K562 (cell line): ENCODE results near the gene UNKL. TPM values are rescaled to one million over a fixed set of nuclear protein-coding genes. Genes with fewer than 3 reads are reported as not detected.

ENCODE experiments used
- ATAC-seq: fragments of 200-7000 bp; cut with Tn5 transposase; 3 replicates; pipeline ENCODE4 v1.9.1; 2020; ENCODE audit warnings: moderate library complexity
- BruUV-seq: library from RNA; stranded (reverse); fragments of 400-500 nt; replicated peaks from 2 replicates; lab custom pipeline; 2021; lab: Mats Ljungman, UMichigan
- CTCF ChIA-PET: fragments of 300-600 bp; formaldehyde crosslinking; extraction: SDS; loops from one replicate; lab custom pipeline; 2021; ENCODE audit warnings: low intra/inter-chr PET ratio; lab: Yijun Ruan, JAX
- POLR2A ChIA-PET: fragments of 300-600, 350-650 bp; sonication (Branson Sonifier 250); formaldehyde crosslinking; extraction: SDS; loops from one replicate; lab custom pipeline; 2021; ENCODE audit warnings: antibody characterized with exemption, inconsistent platforms; lab: Yijun Ruan, JAX
- DNase-seq, 4 experiments: peaks; one replicate each; pipeline versions ENCODE4 v3.0.0 to v3.0.0-alpha.2; 2011 to 2018; ENCODE audit warnings: low spot score in 3 of 4, mixed read lengths in 3 of 4; ENCODE audit errors: extremely low read depth in 1 of 4
- FAIRE-seq: peaks from 2 replicates; lab custom pipeline; 2011; peaks lifted over from hg19 to GRCh38; lab: Jason Lieb, UNC
- H2AFZ ChIP-seq: 2 replicates; pipeline ENCODE4 v1.6.0; 2011; ENCODE audit warnings: low read depth, low read length, control low read depth, inconsistent platforms
- H3K27ac ChIP-seq: fragments of 200-600 bp; 3 replicates; pipeline ENCODE4 v1.8.0; 2011; ENCODE audit warnings: low read depth, mild to moderate bottlenecking, control low read depth, inconsistent platforms, low read length, moderate library complexity, mixed read lengths; ENCODE audit errors: extremely low read depth
- H3K27me3 ChIP-seq, 2 experiments: fragments of 300-600 bp in 1 of 2; 2 replicates in 1 of 2; 3 replicates in 1 of 2; pipeline versions ENCODE4 v1.6.0 to v1.8.0; 2011; ENCODE audit warnings: inconsistent platforms in 2 of 2, low read length in 2 of 2, mild to moderate bottlenecking in 1 of 2, mixed read lengths in 1 of 2, moderate library complexity in 1 of 2; ENCODE audit not compliant: control insufficient read depth in 2 of 2, insufficient read depth in 2 of 2
- H3K36me3 ChIP-seq: fragments of 300-600 bp; 3 replicates; pipeline ENCODE4 v1.8.0; 2011; ENCODE audit warnings: mild to moderate bottlenecking, low read length, inconsistent platforms; ENCODE audit not compliant: control insufficient read depth, insufficient read depth
- H3K4me1 ChIP-seq, 2 experiments: fragments of 200-600 bp in 1 of 2; replicated peaks in 1 of 2; 2 replicates in 1 of 2; 3 replicates in 1 of 2; pipeline versions ENCODE4 v1.5.1 to v1.8.0; 2011; ENCODE audit warnings: inconsistent platforms in 2 of 2, low read length in 2 of 2, mild to moderate bottlenecking in 1 of 2, mixed read lengths in 1 of 2, moderate library complexity in 1 of 2; ENCODE audit not compliant: control insufficient read depth in 2 of 2, insufficient read depth in 2 of 2
- H3K4me2 ChIP-seq: 2 replicates; pipeline ENCODE4 v1.6.1; 2011; ENCODE audit warnings: low read length, control low read depth, inconsistent platforms, mixed read lengths; ENCODE audit not compliant: insufficient read depth
- H3K4me3 ChIP-seq: fragments of 200-600 bp; sonication (generic), shearing (Covaris generic); 2 replicates; pipeline ENCODE4 v1.5.1; 2016; ENCODE audit warnings: control low read depth, inconsistent platforms
- H3K79me2 ChIP-seq: fragments of 200-600 bp; 3 replicates; pipeline ENCODE4 v1.8.0; 2011; ENCODE audit warnings: low read length, inconsistent platforms; ENCODE audit not compliant: control insufficient read depth, insufficient read depth
- H3K9ac ChIP-seq, 2 experiments: 2 replicates each; pipeline versions ENCODE4 v1.6.0 to v1.6.1; 2011; ENCODE audit warnings: low read depth in 2 of 2, low read length in 2 of 2, control low read depth in 1 of 2, inconsistent platforms in 1 of 2, mild to moderate bottlenecking in 1 of 2, mixed read lengths in 1 of 2; ENCODE audit not compliant: insufficient read depth in 1 of 2
- H3K9me1 ChIP-seq: one replicate; pipeline ENCODE4 v1.6.0; 2011; ENCODE audit warnings: inconsistent platforms, mild to moderate bottlenecking, low read length, moderate library complexity; ENCODE audit not compliant: control insufficient read depth, insufficient read depth
- H3K9me3 ChIP-seq: replicated peaks from 2 replicates; pipeline ENCODE4 v1.5.1; 2011; ENCODE audit warnings: low read depth, low read length, inconsistent platforms; ENCODE audit not compliant: control insufficient read depth, insufficient read depth
- H4K20me1 ChIP-seq: replicated peaks from 2 replicates; pipeline ENCODE4 v1.6.1; 2011; ENCODE audit warnings: low read length, inconsistent platforms, mixed read lengths; ENCODE audit not compliant: control insufficient read depth, insufficient read depth
- ASH1L ChIP-seq: fragments of 450-650 bp; IDR thresholded peaks from 2 replicates; pipeline ENCODE4 v1.6.1; 2018; ENCODE audit warnings: borderline replicate concordance, mild to moderate bottlenecking, low read depth; ENCODE audit not compliant: partially characterized antibody
- BCOR ChIP-seq: fragments of 450-650 bp; IDR thresholded peaks from 2 replicates; pipeline ENCODE4 v1.6.1; 2016
- E2F3 ChIP-seq: fragments of 250-450 bp; sonication (Bioruptor Pico); IDR thresholded peaks from 2 replicates; pipeline ENCODE4 v1.4.0; 2020; ENCODE audit warnings: mild to moderate bottlenecking
- NELFE ChIP-seq: IDR thresholded peaks from 2 replicates; pipeline ENCODE4 v1.6.1; 2011; ENCODE audit warnings: mild to moderate bottlenecking; ENCODE audit not compliant: insufficient read depth, insufficient read length
- SP2 ChIP-seq: IDR thresholded peaks from 2 replicates; pipeline ENCODE4 v1.6.1; 2011; ENCODE audit warnings: mild to moderate bottlenecking, low read depth, low read length, moderate library complexity; ENCODE audit not compliant: poor library complexity, severe bottlenecking; ENCODE audit errors: extremely low read depth
- TAF15 ChIP-seq: fragments of 200-400 bp; formaldehyde crosslinking; IDR thresholded peaks from 2 replicates; pipeline ENCODE4 v1.6.1; 2017; ENCODE audit warnings: mild to moderate bottlenecking, low read depth, low read length, moderate library complexity
- TAF7 ChIP-seq: fragments of 450-650 bp; IDR thresholded peaks from 2 replicates; pipeline ENCODE4 v1.6.1; 2016; ENCODE audit warnings: missing genetic modification characterization, missing compliant biosample characterization
- TCF3 ChIP-seq: sonication (generic); formaldehyde crosslinking; IDR thresholded peaks from 2 replicates; pipeline ENCODE4 v1.4.0; 2020; ENCODE audit warnings: mild to moderate bottlenecking, missing genetic modification reagents
- ZNF551 ChIP-seq: fragments of 250-450 bp; sonication (Bioruptor Pico); IDR thresholded peaks from 2 replicates; pipeline ENCODE4 v1.5.0; 2021; ENCODE audit warnings: mild to moderate bottlenecking, moderate library complexity
- WGBS: fragments of 100-300 bp; shearing (Covaris generic); methylation state at CpG from one replicate; pipeline ENCODE4 v1.1.6; 2016; ENCODE audit warnings: low coverage, mixed read lengths; ENCODE audit not compliant: insufficient coverage; ENCODE audit errors: missing lambda C conversion rate; 5-methylcytosine and 5-hydroxymethylcytosine counted together
- in situ Hi-C: fragments of 300-500 bp; cut with MboI; formaldehyde crosslinking; loops from 4 replicates; pipeline ENCODE4 v1.15.0; 2018; ENCODE audit warnings: inconsistent platforms, mixed read lengths
- intact Hi-C: fragments of 100-400 bp; cut with micrococcal nuclease; formaldehyde crosslinking; loops from 2 replicates; pipeline ENCODE4 v1.14.2; 2022
- polyA plus RNA-seq, 8 experiments: library from polyadenylated mRNA; depleted of rRNA in 4 of 8; stranded (reverse) in 5 of 8; unstranded in 3 of 8; fragments of >200 nt; fragmentation: Nextera tagmentation in 2 of 8; fragmentation: Illumina TruSeq in 1 of 8; extraction: Ambion mirVana in 2 of 8; extraction: Trizol in 1 of 8; gene quantifications; 2 replicates each; pipeline versions ENCODE4 v1.2.1 to v1.2.3, GENCODE V29; 2011 to 2014; ENCODE audit warnings: inconsistent platforms in 1 of 8, missing spikeins in 1 of 8
- total RNA-seq, 7 experiments: library from RNA; depleted of rRNA in 6 of 7; stranded (reverse); fragments of >200 nt in 6 of 7; fragmentation: Illumina TruSeq in 2 of 7; extraction: Trizol in 2 of 7; gene quantifications; 2 replicates each; pipeline versions ENCODE4 v1.2.1 to v1.2.3, GENCODE V29; 2011 to 2021; ENCODE audit warnings: low replicate concordance in 1 of 7
- TF ChIP-seq, protein P1 (sequence below), 3 experiments: IDR thresholded peaks in 2 of 3; conservative IDR thresholded peaks in 1 of 3; 2 replicates each; pipeline ENCODE4 v1.5.1; 2011 to 2012; ENCODE audit warnings: low read length in 3 of 3, mild to moderate bottlenecking in 3 of 3, control low read depth in 2 of 3, improper control_type of control experiment in 1 of 3, inconsistent platforms in 1 of 3, low read depth in 1 of 3, mixed read lengths in 1 of 3, moderate library complexity in 1 of 3; ENCODE audit not compliant: insufficient read depth in 2 of 3
- TF ChIP-seq, protein P2 (sequence below): fragments of 250-450 bp; sonication (Bioruptor Pico); IDR thresholded peaks from 2 replicates; pipeline ENCODE4 v1.9.0; 2021; ENCODE audit warnings: mild to moderate bottlenecking, inconsistent platforms

UNKL gene
- total and polyA plus RNA-seq, 9 of the 15 experiments (the other 6 are each of a cell fraction or from before 2014, with no cell fraction given), result 0.37 to 30.2 (median 5.1) TPM

DNA sequence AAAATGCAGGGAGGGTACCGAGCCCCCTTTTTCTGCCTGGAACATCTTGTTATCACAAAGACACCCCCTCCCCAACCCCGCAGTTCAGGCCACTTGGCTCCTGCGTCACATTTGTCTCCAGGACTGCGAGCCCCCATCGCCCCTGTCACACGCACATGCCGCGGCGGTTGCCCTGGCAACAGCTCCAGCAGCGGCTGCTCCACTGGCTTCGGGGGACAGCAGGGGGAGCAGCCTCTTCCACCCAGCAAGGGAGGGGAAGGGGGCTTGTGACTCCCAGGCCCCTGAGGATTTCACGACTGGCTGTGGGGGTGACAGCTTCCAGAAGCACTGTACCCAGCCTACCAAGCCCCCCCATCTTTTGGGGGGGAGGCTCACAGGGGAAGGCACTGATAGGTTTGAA lies 78.5 kb downstream of the UNKL start (continued):
- TF ChIP-seq, protein P1, sequence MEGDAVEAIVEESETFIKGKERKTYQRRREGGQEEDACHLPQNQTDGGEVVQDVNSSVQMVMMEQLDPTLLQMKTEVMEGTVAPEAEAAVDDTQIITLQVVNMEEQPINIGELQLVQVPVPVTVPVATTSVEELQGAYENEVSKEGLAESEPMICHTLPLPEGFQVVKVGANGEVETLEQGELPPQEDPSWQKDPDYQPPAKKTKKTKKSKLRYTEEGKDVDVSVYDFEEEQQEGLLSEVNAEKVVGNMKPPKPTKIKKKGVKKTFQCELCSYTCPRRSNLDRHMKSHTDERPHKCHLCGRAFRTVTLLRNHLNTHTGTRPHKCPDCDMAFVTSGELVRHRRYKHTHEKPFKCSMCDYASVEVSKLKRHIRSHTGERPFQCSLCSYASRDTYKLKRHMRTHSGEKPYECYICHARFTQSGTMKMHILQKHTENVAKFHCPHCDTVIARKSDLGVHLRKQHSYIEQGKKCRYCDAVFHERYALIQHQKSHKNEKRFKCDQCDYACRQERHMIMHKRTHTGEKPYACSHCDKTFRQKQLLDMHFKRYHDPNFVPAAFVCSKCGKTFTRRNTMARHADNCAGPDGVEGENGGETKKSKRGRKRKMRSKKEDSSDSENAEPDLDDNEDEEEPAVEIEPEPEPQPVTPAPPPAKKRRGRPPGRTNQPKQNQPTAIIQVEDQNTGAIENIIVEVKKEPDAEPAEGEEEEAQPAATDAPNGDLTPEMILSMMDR (IDR thresholded peaks at IDR 0.05 in 2 of 3, conservative IDR thresholded peaks at IDR 0.05 in 1 of 3; ENCODE audit: insufficient read depth in 2 of 3, low read depth in 1 of 3, low read length in 3 of 3), result 0 out of 6 replicates have a peak, but pooled peaks of 1 of the 3 experiments have one; percentile 18
- no peak for TF ChIP-seq E2F3
- TF ChIP-seq, all 486 proteins: peak for 4

DNA sequence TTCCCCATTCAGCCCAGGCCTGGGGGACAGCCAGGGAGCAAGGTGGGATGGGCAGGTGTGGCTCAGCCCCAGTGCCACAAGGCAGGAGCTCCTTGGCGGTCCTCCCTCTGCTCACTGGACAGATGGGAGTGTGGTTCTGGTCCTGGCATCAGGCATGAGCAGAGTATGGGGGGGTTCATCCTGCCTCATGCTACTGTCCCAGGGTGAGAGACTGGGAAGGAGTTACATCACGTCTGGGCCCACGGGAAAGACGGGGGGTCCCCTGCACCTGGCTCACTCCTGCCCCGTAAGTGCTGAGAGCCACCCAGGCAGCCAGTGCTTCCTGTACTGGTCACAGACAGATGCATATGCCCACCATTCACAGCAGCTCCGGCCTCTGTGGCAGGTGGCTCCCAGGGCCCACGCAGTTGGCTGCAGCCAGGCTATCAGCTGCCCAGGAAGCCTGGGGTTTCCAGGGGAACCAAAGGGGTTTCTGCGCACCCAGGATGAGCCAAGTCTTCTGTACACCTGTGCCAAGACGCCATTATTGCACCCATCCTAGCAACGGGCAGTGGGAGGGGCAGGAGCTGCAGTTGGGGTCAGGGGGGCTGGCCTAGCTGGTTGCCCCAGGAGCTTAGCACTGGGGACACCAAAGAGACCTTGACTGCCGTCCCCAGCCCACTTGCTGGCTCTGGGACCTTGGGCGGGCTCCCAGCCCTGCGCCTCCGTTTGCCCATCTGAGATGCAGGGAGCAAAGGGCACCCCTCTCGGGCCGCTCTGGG lies 79.1 kb downstream of the UNKL start:
- DNase-seq, result no peak
- CTCF ChIA-PET, result no interaction called here
- TF ChIP-seq, protein P2, sequence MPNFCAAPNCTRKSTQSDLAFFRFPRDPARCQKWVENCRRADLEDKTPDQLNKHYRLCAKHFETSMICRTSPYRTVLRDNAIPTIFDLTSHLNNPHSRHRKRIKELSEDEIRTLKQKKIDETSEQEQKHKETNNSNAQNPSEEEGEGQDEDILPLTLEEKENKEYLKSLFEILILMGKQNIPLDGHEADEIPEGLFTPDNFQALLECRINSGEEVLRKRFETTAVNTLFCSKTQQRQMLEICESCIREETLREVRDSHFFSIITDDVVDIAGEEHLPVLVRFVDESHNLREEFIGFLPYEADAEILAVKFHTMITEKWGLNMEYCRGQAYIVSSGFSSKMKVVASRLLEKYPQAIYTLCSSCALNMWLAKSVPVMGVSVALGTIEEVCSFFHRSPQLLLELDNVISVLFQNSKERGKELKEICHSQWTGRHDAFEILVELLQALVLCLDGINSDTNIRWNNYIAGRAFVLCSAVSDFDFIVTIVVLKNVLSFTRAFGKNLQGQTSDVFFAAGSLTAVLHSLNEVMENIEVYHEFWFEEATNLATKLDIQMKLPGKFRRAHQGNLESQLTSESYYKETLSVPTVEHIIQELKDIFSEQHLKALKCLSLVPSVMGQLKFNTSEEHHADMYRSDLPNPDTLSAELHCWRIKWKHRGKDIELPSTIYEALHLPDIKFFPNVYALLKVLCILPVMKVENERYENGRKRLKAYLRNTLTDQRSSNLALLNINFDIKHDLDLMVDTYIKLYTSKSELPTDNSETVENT (CRISPR knock-in tag), result no peak
- no peak for TF ChIP-seq NELFE
- TF ChIP-seq TAF7 (tag), result no peak
- TF ChIP-seq TCF3 (CRISPR knock-in tag), result no peak
- no peak for TF ChIP-seq TAF15
- no peak for TF ChIP-seq ZNF551 (CRISPR knock-in tag)
- no peak for TF ChIP-seq ASH1L
- TF ChIP-seq SP2, result no peak
- TF ChIP-seq BCOR, result no peak
- TF ChIP-seq, all 486 proteins: peak for 0
- in situ Hi-C loops (no loop called here), intact Hi-C loops (no loop called here)
- POLR2A ChIA-PET, result interaction anchor here (0.6 to 1.4 kb wide), 9 partner anchors 9 to 78 kb away, joined by 3 to 8 read pairs (median 3); no protein-coding TSS in a partner anchor
- Histone ChIP-seq H3K4me3 (no peak overlapping the region), H3K36me3 (no peaks in the 10 kb centered on the region), H3K79me2 (no peaks in the 10 kb centered on the region), H3K4me1 (peaks cover 17 to 88% of the 10 kb centered on the region in 2 experiments), H3K9me3 (0 out of 2 replicates have a peak, but pooled peaks cover 1% of the 10 kb centered on the region), H3K4me2 (no peak overlapping the region), H3K9ac (no peak overlapping the region), H3K27ac (no peak overlapping the region), H3K9me1 (no peaks in the 10 kb centered on the region), H3K27me3 (peaks cover 6 to 19% of the 10 kb centered on the region in 2 experiments; a peak in 3 of 5 replicates), H4K20me1 (0 out of 2 replicates have a peak, but pooled peaks cover 9% of the 10 kb centered on the region), H2AFZ (no peak overlapping the region)
- ATAC-seq (no peak), FAIRE-seq (no peak)
- 6% methylated on average over 16 of the region's 16 CpGs for WGBS
- BruUV-seq, result no TSS peak
